Measurements from ENCODE around the gene SRSF1.
"Not testable (repeated sequence)": the region's sequence is repeated elsewhere in the genome, so short reads cannot be mapped to it uniquely, and the experiment has no call there.

Gene SRSF1

GRCh38 chr17:57963149-57963511 is 43.9 kb downstream of the SRSF1 start:
- DNase-seq = no peak

- DNase-seq = no peak
Measured at GRCh38 chr17:57962279-57963148, 44.5 kb downstream of the SRSF1 start.

- DNase-seq = no peak
Measured at GRCh38 chr17:57959929-57960328, 47.1 kb downstream of the SRSF1 start.

GRCh38 chr17:57958391-57958790 is 48.7 kb downstream of the SRSF1 start:
- not testable (repeated sequence) for DNase-seq

- no peak for DNase-seq
Measured at GRCh38 chr17:57957886-57958285, 49.2 kb downstream of the SRSF1 start.

GRCh38 chr17:57957120-57957850 is 49.8 kb downstream of the SRSF1 start:
- no peak for DNase-seq

- DNase-seq = no peak
Measured at GRCh38 chr17:57956291-57957119, 50.5 kb downstream of the SRSF1 start.

GRCh38 chr17:57955183-57955931 is 51.7 kb downstream of the SRSF1 start, which contains the start of gene CUEDC1:
TSS of gene CUEDC1 (minus strand) at chr17:57955412. CDS start at chr17:57885564, 69,848 bp downstream.
- peak in 1 of 2 experiments; percentile 19 for DNase-seq

GRCh38 chr17:57954397-57955182 is 52.5 kb downstream of the SRSF1 start:
- DNase-seq = peak in 1 of 2 experiments; percentile 21

- DNase-seq = no peak
Measured at GRCh38 chr17:57953705-57954396, 53.2 kb downstream of the SRSF1 start.

Data from SHP77 (cell line).